H9 (cell line): ENCODE data around the gene CCM2L. TPM values are rescaled to one million over a fixed set of nuclear protein-coding genes. Genes with fewer than 3 reads are reported as not detected.

ENCODE experiments used
- DNase-seq: peaks from one replicate; pipeline ENCODE4 v3.0.0-alpha.2; 2017
- H2AFZ ChIP-seq: one replicate; pipeline ENCODE4 v1.6.1; 2013; ENCODE audit warnings: mild to moderate bottlenecking, low read length, control low read depth, moderate library complexity
- H2AK5ac ChIP-seq: 2 replicates; pipeline ENCODE4 v1.6.1; 2013; ENCODE audit warnings: low read length, control low read depth, mixed read lengths; ENCODE audit not compliant: insufficient read length
- H2BK120ac ChIP-seq: one replicate; pipeline ENCODE4 v1.6.1; 2013; ENCODE audit warnings: low read depth, mild to moderate bottlenecking, low read length, control low read depth, inconsistent platforms; ENCODE audit not compliant: poor library complexity, severe bottlenecking
- H2BK12ac ChIP-seq: 2 replicates; pipeline ENCODE4 v1.6.1; 2013; ENCODE audit warnings: low read length, control low read depth, mixed read lengths, low read depth; ENCODE audit not compliant: insufficient read length
- H2BK15ac ChIP-seq: 2 replicates; pipeline ENCODE4 v1.6.1; 2013; ENCODE audit warnings: low read depth, low read length, control low read depth
- H2BK20ac ChIP-seq: one replicate; pipeline ENCODE4 v1.6.1; 2013; ENCODE audit warnings: low read depth, mild to moderate bottlenecking, low read length, control low read depth, inconsistent platforms; ENCODE audit not compliant: poor library complexity, severe bottlenecking
- H2BK5ac ChIP-seq: 2 replicates; pipeline ENCODE4 v1.6.1; 2013; ENCODE audit warnings: low read length, control low read depth, mixed read lengths; ENCODE audit not compliant: insufficient read length
- H3K14ac ChIP-seq: 2 replicates; pipeline ENCODE4 v1.6.1; 2013; ENCODE audit warnings: low read length, control low read depth; ENCODE audit not compliant: insufficient read depth
- H3K18ac ChIP-seq: 2 replicates; pipeline ENCODE4 v1.6.1; 2013; ENCODE audit warnings: low read depth, mild to moderate bottlenecking, mixed read lengths, low read length, control low read depth; ENCODE audit not compliant: insufficient read length
- H3K23ac ChIP-seq: 2 replicates; pipeline ENCODE4 v1.6.1; 2013; ENCODE audit warnings: low read length, control low read depth, mixed read lengths, low read depth; ENCODE audit not compliant: insufficient read length
- H3K23me2 ChIP-seq: 2 replicates; pipeline ENCODE4 v1.6.1; 2013; ENCODE audit warnings: low read depth, mild to moderate bottlenecking, mixed read lengths, low read length, control low read depth; ENCODE audit not compliant: insufficient read length, poor library complexity, severe bottlenecking
- H3K27ac ChIP-seq: 2 replicates; pipeline ENCODE4 v1.5.1; 2013; ENCODE audit warnings: low read length, control low read depth, mixed read lengths, low read depth; ENCODE audit not compliant: insufficient read length
- H3K27me3 ChIP-seq: 2 replicates; pipeline ENCODE4 v1.6.1; 2013; ENCODE audit warnings: low read length, control low read depth, inconsistent platforms; ENCODE audit not compliant: insufficient read depth
- H3K4ac ChIP-seq: 2 replicates; pipeline ENCODE4 v1.6.1; 2013; ENCODE audit warnings: low read depth, mild to moderate bottlenecking, control low read depth, inconsistent platforms, low read length, moderate library complexity
- H3K4me1 ChIP-seq: 2 replicates; pipeline ENCODE4 v1.6.1; 2013; ENCODE audit warnings: low read length, control low read depth, inconsistent platforms; ENCODE audit not compliant: insufficient read depth
- H3K4me2 ChIP-seq: 2 replicates; pipeline ENCODE4 v1.6.1; 2013; ENCODE audit warnings: low read length, control low read depth, mixed read lengths; ENCODE audit not compliant: insufficient read length, insufficient read depth
- H3K56ac ChIP-seq: 2 replicates; pipeline ENCODE4 v1.6.1; 2013; ENCODE audit warnings: low read depth, mild to moderate bottlenecking, mixed read lengths, low read length, control low read depth; ENCODE audit not compliant: insufficient read length
- H3K79me1 ChIP-seq: 2 replicates; pipeline ENCODE4 v1.6.1; 2013; ENCODE audit warnings: low read depth, mild to moderate bottlenecking, moderate library complexity, low read length, control low read depth, inconsistent platforms; ENCODE audit not compliant: insufficient read depth, poor library complexity, severe bottlenecking
- H3K79me2 ChIP-seq: 2 replicates; pipeline ENCODE4 v1.6.1; 2013; ENCODE audit warnings: low read length, control low read depth, inconsistent platforms; ENCODE audit not compliant: insufficient read depth
- H3K9ac ChIP-seq: 2 replicates; pipeline ENCODE4 v1.6.1; 2013; ENCODE audit warnings: low read length, control low read depth, mixed read lengths; ENCODE audit not compliant: insufficient read length; ENCODE audit errors: extremely low read depth
- H3K9me3 ChIP-seq: one replicate; pipeline ENCODE4 v1.6.1; 2013; ENCODE audit warnings: low read depth, low read length, inconsistent platforms; ENCODE audit not compliant: control insufficient read depth
- H3T11ph ChIP-seq: one replicate; pipeline ENCODE4 v1.6.1; 2013; ENCODE audit warnings: mild to moderate bottlenecking, low read length, control low read depth, inconsistent platforms
- H4K20me1 ChIP-seq: one replicate; pipeline ENCODE4 v1.6.1; 2013; ENCODE audit not compliant: control insufficient read depth, insufficient read length, insufficient read depth
- H4K5ac ChIP-seq: 2 replicates; pipeline ENCODE4 v1.6.1; 2013; ENCODE audit warnings: low read depth, mild to moderate bottlenecking, mixed read lengths, low read length, control low read depth; ENCODE audit not compliant: insufficient read length
- H4K8ac ChIP-seq: replicated peaks from 2 replicates; pipeline ENCODE4 v1.6.1; 2013; ENCODE audit warnings: low read length, control low read depth, mixed read lengths, low read depth; ENCODE audit not compliant: insufficient read length
- H4K91ac ChIP-seq: 2 replicates; pipeline ENCODE4 v1.6.1; 2013; ENCODE audit warnings: low read depth, mild to moderate bottlenecking, moderate library complexity, mixed read lengths, low read length, control low read depth; ENCODE audit not compliant: insufficient read length
- H3K27ac Mint-ChIP-seq, 3 experiments: 2 replicates in 2 of 3; 3 replicates in 1 of 3; pipeline ENCODE4 v1.8.0; 2020 to 2021; ENCODE audit warnings: mixed read lengths in 3 of 3, mild to moderate bottlenecking in 1 of 3, moderate library complexity in 1 of 3
- H3K27me3 Mint-ChIP-seq: 2 replicates; pipeline ENCODE4 v1.8.0; 2021; ENCODE audit warnings: low read depth, mild to moderate bottlenecking, moderate library complexity, mixed read lengths
- H3K36me3 Mint-ChIP-seq, 3 experiments: 2 replicates in 2 of 3; 3 replicates in 1 of 3; pipeline ENCODE4 v1.8.0; 2020 to 2021; ENCODE audit warnings: low read depth in 3 of 3, mixed read lengths in 3 of 3; ENCODE audit not compliant: insufficient read depth in 1 of 3
- H3K4me1 Mint-ChIP-seq, 2 experiments: 2 replicates each; pipeline ENCODE4 v1.8.0; 2020; ENCODE audit warnings: mixed read lengths in 2 of 2
- H3K4me3 Mint-ChIP-seq, 2 experiments: 2 replicates in 1 of 2; 3 replicates in 1 of 2; pipeline ENCODE4 v1.8.0; 2020 to 2021; ENCODE audit warnings: mild to moderate bottlenecking in 2 of 2, mixed read lengths in 2 of 2, moderate library complexity in 1 of 2
- H3K9me3 Mint-ChIP-seq, 2 experiments: 2 replicates in 1 of 2; 3 replicates in 1 of 2; pipeline ENCODE4 v1.8.0; 2020; ENCODE audit warnings: mild to moderate bottlenecking in 2 of 2, mixed read lengths in 2 of 2, moderate library complexity in 1 of 2
- CTCF ChIP-seq: fragments of 200-600 bp; sonication (generic); conservative IDR thresholded peaks from 3 replicates; pipeline ENCODE4 v1.8.0; 2021; ENCODE audit warnings: antibody characterized with exemption, mild to moderate bottlenecking
- WGBS: extraction: QIAGEN DNeasy Blood & Tissue Kit; methylation state at CpG from one replicate; pipeline ENCODE4 v1.1.7; 2013; ENCODE audit warnings: missing lambda C conversion rate, low lambda C conversion rate, mixed read lengths; ENCODE audit not compliant: insufficient read length; ENCODE audit errors: extremely low coverage; 5-methylcytosine and 5-hydroxymethylcytosine counted together
- total RNA-seq: library from RNA; stranded (reverse); gene quantifications from 2 replicates; pipeline ENCODE4 v1.2.1, GENCODE V29; 2021

Gene CCM2L
- total RNA-seq, 1 experiment from 2014 or later = 4.6 TPM

- H3K79me1 ChIP-seq = no peaks in the 10 kb centered on the region
- no peaks in the 10 kb centered on the region for H4K20me1 ChIP-seq
- Mint-ChIP-seq H3K27ac (no peak overlapping the region), H3K4me3 (no peak overlapping the region), H3K27me3 (peaks cover 6% of the 10 kb centered on the region), H3K9me3 (no peaks in the 10 kb centered on the region), H3K4me1 (peaks cover 2% of the 10 kb centered on the region in 2 experiments; a peak in 1 of 4 replicates), H3K36me3 (no peaks in the 10 kb centered on the region)
- H2AFZ ChIP-seq = no peak overlapping the region
- H3K27me3 ChIP-seq = no peaks in the 10 kb centered on the region
- no peak for TF ChIP-seq CTCF
- H3K56ac ChIP-seq = no peak overlapping the region
- no CpG with 5 or more reads among the region's 6 CpGs for WGBS
- H3T11ph ChIP-seq = no peak overlapping the region
- no peaks in the 10 kb centered on the region for H3K79me2 ChIP-seq
- no peak overlapping the region for H2BK12ac ChIP-seq
- no peak overlapping the region for H3K18ac ChIP-seq
- no peak overlapping the region for H3K27ac ChIP-seq
- no peak overlapping the region for H3K4me2 ChIP-seq
- H2BK120ac ChIP-seq = no peak overlapping the region
- no peak overlapping the region for H3K9ac ChIP-seq
- no peak overlapping the region for H4K8ac ChIP-seq
- no peaks in the 10 kb centered on the region for H3K9me3 ChIP-seq
- H2AK5ac ChIP-seq = no peak overlapping the region
- no peak overlapping the region for H3K23ac ChIP-seq
- H4K5ac ChIP-seq = no peak overlapping the region
- H2BK5ac ChIP-seq = no peak overlapping the region
- no peak overlapping the region for H3K4ac ChIP-seq
- H3K4me1 ChIP-seq = no peaks in the 10 kb centered on the region
- no peak overlapping the region for H4K91ac ChIP-seq
- DNase-seq = no peak
- H3K23me2 ChIP-seq = no peaks in the 10 kb centered on the region
- H2BK15ac ChIP-seq = no peak overlapping the region
- H2BK20ac ChIP-seq = no peak overlapping the region
- H3K14ac ChIP-seq = no peak overlapping the region
These were observed 25.2 kb upstream of the CCM2L start for GRCh38 chr20:31984981-31985471.
